Measurements from ENCODE around the gene PHF21A. TPM values are rescaled to one million over a fixed set of nuclear protein-coding genes. Genes with fewer than 3 reads are reported as not detected.

Gene PHF21A
- total and polyA plus RNA-seq, 2 donors (not counting 3 experiments of a cell fraction or from before 2014, with no cell fraction given), result 14.1 to 30.5 TPM

- Histone ChIP-seq H3K79me2 (ENCODE audit: control insufficient read depth, insufficient read depth, low read length) (no peaks in the 10 kb centered on the region), H3K4me2 (ENCODE audit: insufficient read depth, low read length) (no peak overlapping the region), H3K27me3 (ENCODE audit: control insufficient read depth in 2 of 2, insufficient read depth in 2 of 2, low read length in 2 of 2) (no peaks in the 10 kb centered on the region), H2AFZ (ENCODE audit: low read depth, low read length) (no peak overlapping the region), H4K20me1 (replicated peaks; ENCODE audit: control insufficient read depth, extremely low read depth, insufficient read depth, low read length) (no peaks in the 10 kb centered on the region), H3K9me1 (replicated peaks; ENCODE audit: control insufficient read depth, extremely low read depth, insufficient read depth, low read length) (no peaks in the 10 kb centered on the region), H3K9me3 (replicated peaks; ENCODE audit: control insufficient read depth, insufficient read depth, low read length) (no peaks in the 10 kb centered on the region), H3K27ac (ENCODE audit: insufficient read depth, low read depth, low read length) (no peak overlapping the region), H3K9ac (replicated peaks; ENCODE audit: extremely low read depth, insufficient read depth, low read length) (no peak overlapping the region), H3K4me1 (ENCODE audit: control insufficient read depth, extremely low read depth, insufficient read depth, low read length) (no peaks in the 10 kb centered on the region), H3K4me3 (replicated peaks in 1 of 3; ENCODE audit: insufficient read depth in 1 of 3, low read depth in 1 of 3, low read length in 3 of 3) (no peak overlapping the region), H3K36me3 (ENCODE audit: control insufficient read depth in 2 of 2, extremely low read depth in 1 of 2, insufficient read depth in 2 of 2, low read length in 2 of 2) (no peaks in the 10 kb centered on the region)
- BruUV-seq (replicated peaks), result no TSS peak
- POLR2A ChIA-PET, result interaction anchor here (0.6 kb wide), 1 partner anchor 694 kb away, joined by 3 read pairs; no protein-coding TSS in a partner anchor
- no peak for DNase-seq (ENCODE audit: low read depth, low spot score)
- TF ChIP-seq POLR2A (IDR thresholded peaks at IDR 0.05; ENCODE audit: low read depth, low read length) (no peak), CTCF (IDR thresholded peaks at IDR 0.05; ENCODE audit: extremely low read depth in 1 of 2, insufficient read depth in 1 of 2, low read depth in 1 of 2, low read length in 2 of 2) (no peak), POLR2AphosphoS5 (IDR thresholded peaks at IDR 0.05; ENCODE audit: insufficient read depth, low read depth, low read length) (no peak), MYC (IDR thresholded peaks at IDR 0.05; ENCODE audit: low read depth, low read length) (no peak), JUN (IDR thresholded peaks at IDR 0.05; ENCODE audit: borderline replicate concordance, insufficient read depth, insufficient read length, low read depth) (no peak), EZH2 (IDR thresholded peaks at IDR 0.05; ENCODE audit: borderline replicate concordance, low read depth, low read length, severe bottlenecking) (no peak), MAX (IDR thresholded peaks at IDR 0.05; ENCODE audit: insufficient read depth, insufficient read length) (no peak), GATA2 (IDR thresholded peaks at IDR 0.05; ENCODE audit: insufficient read depth, insufficient read length, low read depth, low read length) (no peak), FOS (IDR thresholded peaks at IDR 0.05; ENCODE audit: borderline replicate concordance, insufficient read depth, low read length) (no peak)
- intact Hi-C loops (cut with micrococcal nuclease) (loop anchor here (10.0 kb wide), 1 partner anchor 124 kb away; no protein-coding TSS in a partner anchor), dilution Hi-C loops (cut with MboI; ENCODE audit: extremely low pct_ligation_motif_present, low sequenced_read_pairs) (no loop called here)
- no peak for FAIRE-seq
- CTCF ChIA-PET, result no interaction called here
Observed at GRCh38 chr11:46071091-46071490, 50.2 kb downstream of the PHF21A start.

Data from endothelial cell of umbilical vein (primary cell).